Measurements from ENCODE around the gene PARP16. TPM values are rescaled to one million over a fixed set of nuclear protein-coding genes. Genes with fewer than 3 reads are reported as not detected.
A peak's percentile ranks its signal among the peaks of the same experiment; 100 is the strongest.

PARP16 gene
- total RNA-seq, 1 donor from 2014 or later: 2.0 TPM

- DNase-seq: no peak
Measured at GRCh38 chr15:65311760-65312159, 25.1 kb upstream of the PARP16 start.

GRCh38 chr15:65310431-65311137, 23.9 kb upstream of the PARP16 start:
- DNase-seq: no peak

GRCh38 chr15:65309882-65310418, 23.3 kb upstream of the PARP16 start:
- DNase-seq: no peak

GRCh38 chr15:65307978-65308377, 21.3 kb upstream of the PARP16 start:
- no peak for DNase-seq

- DNase-seq: no peak
Measured at GRCh38 chr15:65306551-65306950, 19.9 kb upstream of the PARP16 start.

GRCh38 chr15:65305776-65306175, 19.1 kb upstream of the PARP16 start:
- no peak for DNase-seq

- no peak for DNase-seq
Measured at GRCh38 chr15:65305150-65305758, 18.6 kb upstream of the PARP16 start.

- peak; percentile 93 for DNase-seq
Measured at GRCh38 chr15:65304381-65305149, 17.9 kb upstream of the PARP16 start, which contains the start of gene RNU5B-1. Gene RNU5B-1 (plus strand): TSS chr15:65304677.

- DNase-seq: peak; percentile 57
Measured at GRCh38 chr15:65303687-65304380, 17.2 kb upstream of the PARP16 start.

- DNase-seq: no peak
Measured at GRCh38 chr15:65302061-65302460, 15.4 kb upstream of the PARP16 start.

- no peak for DNase-seq
Measured at GRCh38 chr15:65300924-65301441, 14.3 kb upstream of the PARP16 start.

GRCh38 chr15:65298731-65299130, 12.0 kb upstream of the PARP16 start:
- no peak for DNase-seq

- no peak for DNase-seq
Measured at GRCh38 chr15:65292938-65293518, 6.3 kb upstream of the PARP16 start.

- no peak for DNase-seq
Measured at GRCh38 chr15:65290228-65290627, 3.5 kb upstream of the PARP16 start.

GRCh38 chr15:65289261-65289854, 2.7 kb upstream of the PARP16 start:
- no peak for DNase-seq

- DNase-seq: peak; percentile 19
Measured at GRCh38 chr15:65287520-65287855, 805 bp upstream of the PARP16 start.

GRCh38 chr15:65286069-65286703, 497 bp downstream of the PARP16 start:
- peak; percentile 50 for DNase-seq

GRCh38 chr15:65285291-65286068, 1.2 kb downstream of the PARP16 start:
- no peak for DNase-seq

GRCh38 chr15:65278480-65278879, 8.2 kb downstream of the PARP16 start:
- no peak for DNase-seq

- DNase-seq: no peak
Measured at GRCh38 chr15:65277015-65277414, 9.7 kb downstream of the PARP16 start.

Measured in dermis blood vessel endothelial cell (primary cell).